Nephron progenitor cell (in vitro differentiated cells): ENCODE measurements around the gene EBF4.

ENCODE experiments used
- DNase-seq: peaks from one replicate; pipeline ENCODE4 v3.0.0; 2021
- H3K27ac Mint-ChIP-seq: 2 replicates; pipeline ENCODE4 v1.8.0; 2021; ENCODE audit warnings: mild to moderate bottlenecking, moderate library complexity, mixed read lengths
- H3K27me3 Mint-ChIP-seq: 2 replicates; pipeline ENCODE4 v1.8.0; 2021; ENCODE audit warnings: mild to moderate bottlenecking, low read depth, mixed read lengths; ENCODE audit not compliant: poor library complexity
- H3K36me3 Mint-ChIP-seq: 2 replicates; pipeline ENCODE4 v1.8.0; 2021; ENCODE audit warnings: low read depth, mixed read lengths
- H3K4me1 Mint-ChIP-seq: 2 replicates; pipeline ENCODE4 v1.8.0; 2021; ENCODE audit warnings: mixed read lengths
- H3K4me3 Mint-ChIP-seq: 2 replicates; pipeline ENCODE4 v1.8.0; 2021; ENCODE audit warnings: mild to moderate bottlenecking, moderate library complexity, mixed read lengths
- H3K9me3 Mint-ChIP-seq: 2 replicates; pipeline ENCODE4 v1.8.0; 2021; ENCODE audit warnings: mild to moderate bottlenecking, moderate library complexity, mixed read lengths
- CTCF ChIP-seq: fragments of 200-600 bp; sonication (generic); IDR thresholded peaks from 2 replicates; pipeline ENCODE4 v1.5.0; 2021; ENCODE audit warnings: antibody characterized with exemption

The EBF4 gene

GRCh38 chr20:2700913-2701620, 8.5 kb downstream of the EBF4 start:
- H3K9me3 Mint-ChIP-seq = no peaks in the 10 kb centered on the region
- no peak for DNase-seq
- H3K4me1 Mint-ChIP-seq = peaks cover 19% of the 10 kb centered on the region
- H3K27ac Mint-ChIP-seq = no peak overlapping the region
- TF ChIP-seq CTCF = no peak
- H3K27me3 Mint-ChIP-seq = peaks cover 88% of the 10 kb centered on the region
- no peaks in the 10 kb centered on the region for H3K36me3 Mint-ChIP-seq
- no peak overlapping the region for H3K4me3 Mint-ChIP-seq

GRCh38 chr20:2701671-2702081, 9.1 kb downstream of the EBF4 start:
- no peak for DNase-seq
- H3K27me3 Mint-ChIP-seq = peaks cover 87% of the 10 kb centered on the region

GRCh38 chr20:2703716-2704475, 11.3 kb downstream of the EBF4 start:
- no peaks in the 10 kb centered on the region for H3K9me3 Mint-ChIP-seq
- TF ChIP-seq CTCF = no peak
- H3K27ac Mint-ChIP-seq = no peak overlapping the region
- peaks cover 74% of the 10 kb centered on the region for H3K27me3 Mint-ChIP-seq
- DNase-seq = no peak
- H3K36me3 Mint-ChIP-seq = no peaks in the 10 kb centered on the region
- peaks cover 41% of the 10 kb centered on the region for H3K4me1 Mint-ChIP-seq
- H3K4me3 Mint-ChIP-seq = no peak overlapping the region

More at GRCh38 chr20:2701671-2702081, 9.1 kb downstream of the EBF4 start:
- TF ChIP-seq CTCF = no peak
- no peak overlapping the region for H3K4me3 Mint-ChIP-seq
- H3K27ac Mint-ChIP-seq = no peak overlapping the region
- H3K9me3 Mint-ChIP-seq = no peaks in the 10 kb centered on the region
- H3K36me3 Mint-ChIP-seq = no peaks in the 10 kb centered on the region
- peaks cover 25% of the 10 kb centered on the region for H3K4me1 Mint-ChIP-seq

- no peak for DNase-seq
- no peaks in the 10 kb centered on the region for H3K36me3 Mint-ChIP-seq
- no peaks in the 10 kb centered on the region for H3K9me3 Mint-ChIP-seq
- no peak for TF ChIP-seq CTCF
- H3K4me3 Mint-ChIP-seq = no peak overlapping the region
- no peak overlapping the region for H3K27ac Mint-ChIP-seq
- H3K4me1 Mint-ChIP-seq = peaks cover 40% of the 10 kb centered on the region
- H3K27me3 Mint-ChIP-seq = peaks cover 60% of the 10 kb centered on the region
These were observed 13.5 kb downstream of the EBF4 start for GRCh38 chr20:2705931-2706645.

- no peak overlapping the region for H3K4me3 Mint-ChIP-seq
- H3K4me1 Mint-ChIP-seq = peaks cover 33% of the 10 kb centered on the region
- no peaks in the 10 kb centered on the region for H3K36me3 Mint-ChIP-seq
- H3K27me3 Mint-ChIP-seq = peaks cover 53% of the 10 kb centered on the region
- no peak for TF ChIP-seq CTCF
- H3K9me3 Mint-ChIP-seq = no peaks in the 10 kb centered on the region
- no peak overlapping the region for H3K27ac Mint-ChIP-seq
- no peak for DNase-seq
These were observed 14.2 kb downstream of the EBF4 start for GRCh38 chr20:2706688-2707352.
